ENCODE data around the gene ARMC2. TPM values are rescaled to one million over a fixed set of nuclear protein-coding genes. Genes with fewer than 3 reads are reported as not detected.

Gene ARMC2
- total RNA-seq, 2 experiments from 2014 or later, result 2.7 to 4.6 TPM

GRCh38 chr6:108837236-108837971, 10.8 kb upstream of the ARMC2 start:
- CTCF ChIA-PET, result interaction anchor here (1.1 to 3.2 kb wide), 5 partner anchors 8 to 296 kb away, joined by 4 to 17 read pairs (median 10); no protein-coding TSS in a partner anchor
- peaks cover 2% of the 10 kb centered on the region for H3K27me3 Mint-ChIP-seq
- intact Hi-C loops (cut with micrococcal nuclease), result loop anchor here (5.0 kb wide), 1 partner anchor 55 kb away; no protein-coding TSS in a partner anchor
- DNase-seq (peak; percentile 21), ATAC-seq (peak; percentile 76)
- peaks cover 19% of the 10 kb centered on the region for H3K4me1 Mint-ChIP-seq (ENCODE audit: low read depth)
- H3K4me3 Mint-ChIP-seq, result no peak overlapping the region
- no peak overlapping the region for H3K27ac Mint-ChIP-seq
- no peaks in the 10 kb centered on the region for H3K9me3 Mint-ChIP-seq
- TF ChIP-seq CTCF (IDR thresholded peaks at IDR 0.05), result no peak
- POLR2A ChIA-PET, result interaction anchor here (0.7 kb wide), 1 partner anchor 79 kb away, joined by 3 read pairs; no protein-coding TSS in a partner anchor
- H3K36me3 Mint-ChIP-seq (ENCODE audit: low read depth), result no peaks in the 10 kb centered on the region

- TF ChIP-seq CTCF (IDR thresholded peaks at IDR 0.05), result no peak
- CTCF ChIA-PET, result interaction anchor here (1.0 to 3.2 kb wide), 6 partner anchors 13 to 296 kb away, joined by 4 to 17 read pairs (median 5); no protein-coding TSS in a partner anchor
- H3K4me3 Mint-ChIP-seq, result no peak overlapping the region
- peaks cover 19% of the 10 kb centered on the region for H3K4me1 Mint-ChIP-seq (ENCODE audit: low read depth)
- no peaks in the 10 kb centered on the region for H3K9me3 Mint-ChIP-seq
- POLR2A ChIA-PET, result no interaction called here
- no peaks in the 10 kb centered on the region for H3K36me3 Mint-ChIP-seq (ENCODE audit: low read depth)
- peaks cover 2% of the 10 kb centered on the region for H3K27me3 Mint-ChIP-seq
- no peak overlapping the region for H3K27ac Mint-ChIP-seq
- intact Hi-C loops (cut with micrococcal nuclease), result loop anchor here (5.0 kb wide), 1 partner anchor 54 kb away; no protein-coding TSS in a partner anchor
- DNase-seq, result no peak
- ATAC-seq, result no peak
Measured at GRCh38 chr6:108838101-108838717, 10.0 kb upstream of the ARMC2 start.

GRCh38 chr6:108839083-108839642, 9.1 kb upstream of the ARMC2 start:
- H3K36me3 Mint-ChIP-seq (ENCODE audit: low read depth), result no peaks in the 10 kb centered on the region
- CTCF ChIA-PET, result interaction anchor here (0.8 to 1.5 kb wide), 4 partner anchors 12 to 297 kb away, joined by 3 to 4 read pairs (median 4); no protein-coding TSS in a partner anchor
- intact Hi-C loops (cut with micrococcal nuclease), result loop anchor here (5.0 kb wide), 1 partner anchor 53 kb away; no protein-coding TSS in a partner anchor
- H3K4me1 Mint-ChIP-seq (ENCODE audit: low read depth), result peaks cover 19% of the 10 kb centered on the region
- TF ChIP-seq CTCF (IDR thresholded peaks at IDR 0.05), result no peak
- ATAC-seq, result no peak
- H3K9me3 Mint-ChIP-seq, result no peaks in the 10 kb centered on the region
- POLR2A ChIA-PET, result no interaction called here
- peaks cover 2% of the 10 kb centered on the region for H3K27me3 Mint-ChIP-seq
- H3K27ac Mint-ChIP-seq, result no peak overlapping the region
- H3K4me3 Mint-ChIP-seq, result no peak overlapping the region
- no peak for DNase-seq

- Mint-ChIP-seq H3K27ac (no peak overlapping the region), H3K4me3 (no peak overlapping the region), H3K27me3 (peaks cover 2% of the 10 kb centered on the region), H3K36me3 (ENCODE audit: low read depth) (no peaks in the 10 kb centered on the region), H3K4me1 (ENCODE audit: low read depth) (peaks cover 17% of the 10 kb centered on the region), H3K9me3 (no peaks in the 10 kb centered on the region)
- ChIA-PET POLR2A (no interaction called here), CTCF (no interaction called here)
- intact Hi-C loops (cut with micrococcal nuclease), result loop anchor here (10.0 kb wide), 1 partner anchor 234 kb away; no protein-coding TSS in a partner anchor
- TF ChIP-seq CTCF (IDR thresholded peaks at IDR 0.05), result no peak
- ATAC-seq (no peak), DNase-seq (no peak)
Measured at GRCh38 chr6:108840919-108841318, 7.3 kb upstream of the ARMC2 start.
